ENCODE results near the gene ZMIZ1. TPM values are rescaled to one million over a fixed set of nuclear protein-coding genes. Genes with fewer than 3 reads are reported as not detected.

Gene ZMIZ1
- total RNA-seq, 1 experiment from 2014 or later = 35.8 TPM

GRCh38 chr10:79102498-79102874 is 33.7 kb downstream of the ZMIZ1 start:
- intact Hi-C loops (cut with micrococcal nuclease; ENCODE audit: unreplicated experiment) = no loop called here
- Histone ChIP-seq H3K4me3 (ENCODE audit: low read depth, low read length, poor library complexity, severe bottlenecking) (no peak overlapping the region), H3K27me3 (replicated peaks; ENCODE audit: insufficient read depth, low read depth, low read length, poor library complexity) (no peaks in the 10 kb centered on the region), H3K9me3 (ENCODE audit: low read depth, low read length, poor library complexity, severe bottlenecking) (no peaks in the 10 kb centered on the region), H3K4me1 (ENCODE audit: insufficient read depth, low read length, poor library complexity, severe bottlenecking) (peaks cover 31% of the 10 kb centered on the region), H3K27ac (ENCODE audit: low read depth, low read length, poor library complexity, severe bottlenecking) (no peak overlapping the region), H3K36me3 (ENCODE audit: insufficient read depth, low read length, poor library complexity, severe bottlenecking) (no peaks in the 10 kb centered on the region)
- ChIA-PET POLR2A (ENCODE audit: low non-redundant PET) (no interaction called here), CTCF (no interaction called here)
- TF ChIP-seq EZH2 (IDR thresholded peaks at IDR 0.05; ENCODE audit: borderline replicate concordance, low read depth, low read length, poor library complexity, severe bottlenecking) = no peak
- TF ChIP-seq, protein P1, sequence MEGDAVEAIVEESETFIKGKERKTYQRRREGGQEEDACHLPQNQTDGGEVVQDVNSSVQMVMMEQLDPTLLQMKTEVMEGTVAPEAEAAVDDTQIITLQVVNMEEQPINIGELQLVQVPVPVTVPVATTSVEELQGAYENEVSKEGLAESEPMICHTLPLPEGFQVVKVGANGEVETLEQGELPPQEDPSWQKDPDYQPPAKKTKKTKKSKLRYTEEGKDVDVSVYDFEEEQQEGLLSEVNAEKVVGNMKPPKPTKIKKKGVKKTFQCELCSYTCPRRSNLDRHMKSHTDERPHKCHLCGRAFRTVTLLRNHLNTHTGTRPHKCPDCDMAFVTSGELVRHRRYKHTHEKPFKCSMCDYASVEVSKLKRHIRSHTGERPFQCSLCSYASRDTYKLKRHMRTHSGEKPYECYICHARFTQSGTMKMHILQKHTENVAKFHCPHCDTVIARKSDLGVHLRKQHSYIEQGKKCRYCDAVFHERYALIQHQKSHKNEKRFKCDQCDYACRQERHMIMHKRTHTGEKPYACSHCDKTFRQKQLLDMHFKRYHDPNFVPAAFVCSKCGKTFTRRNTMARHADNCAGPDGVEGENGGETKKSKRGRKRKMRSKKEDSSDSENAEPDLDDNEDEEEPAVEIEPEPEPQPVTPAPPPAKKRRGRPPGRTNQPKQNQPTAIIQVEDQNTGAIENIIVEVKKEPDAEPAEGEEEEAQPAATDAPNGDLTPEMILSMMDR (conservative IDR thresholded peaks at IDR 0.05; ENCODE audit: low read depth, low read length) = no peak
- BruUV-seq (replicated peaks) = no TSS peak
- no peak for DNase-seq (ENCODE audit: low spot score)

GRCh38 chr10:79103129-79103528 is 34.4 kb downstream of the ZMIZ1 start:
- CTCF ChIA-PET = no interaction called here
- peaks cover 31% of the 10 kb centered on the region for H3K4me1 ChIP-seq (ENCODE audit: insufficient read depth, low read length, poor library complexity, severe bottlenecking)
- no peaks in the 10 kb centered on the region for H3K9me3 ChIP-seq (ENCODE audit: low read depth, low read length, poor library complexity, severe bottlenecking)
- no peaks in the 10 kb centered on the region for H3K36me3 ChIP-seq (ENCODE audit: insufficient read depth, low read length, poor library complexity, severe bottlenecking)
- peak; percentile 36 for DNase-seq (ENCODE audit: low spot score)
- no peak overlapping the region for H3K27ac ChIP-seq (ENCODE audit: low read depth, low read length, poor library complexity, severe bottlenecking)
- H3K4me3 ChIP-seq (ENCODE audit: low read depth, low read length, poor library complexity, severe bottlenecking) = no peak overlapping the region
- POLR2A ChIA-PET (ENCODE audit: low non-redundant PET) = no interaction called here
- no peaks in the 10 kb centered on the region for H3K27me3 ChIP-seq (replicated peaks; ENCODE audit: insufficient read depth, low read depth, low read length, poor library complexity)
- no TSS peak for BruUV-seq (replicated peaks)
- intact Hi-C loops (cut with micrococcal nuclease; ENCODE audit: unreplicated experiment) = no loop called here
- TF ChIP-seq, protein P1 (conservative IDR thresholded peaks at IDR 0.05; ENCODE audit: low read depth, low read length) = no peak
- TF ChIP-seq EZH2 (IDR thresholded peaks at IDR 0.05; ENCODE audit: borderline replicate concordance, low read depth, low read length, poor library complexity, severe bottlenecking) = no peak

GRCh38 chr10:79103585-79103984 is 34.8 kb downstream of the ZMIZ1 start:
- peaks cover 31% of the 10 kb centered on the region for H3K4me1 ChIP-seq (ENCODE audit: insufficient read depth, low read length, poor library complexity, severe bottlenecking)
- no peak for TF ChIP-seq EZH2 (IDR thresholded peaks at IDR 0.05; ENCODE audit: borderline replicate concordance, low read depth, low read length, poor library complexity, severe bottlenecking)
- TF ChIP-seq, protein P1 (conservative IDR thresholded peaks at IDR 0.05; ENCODE audit: low read depth, low read length) = no peak
- CTCF ChIA-PET = no interaction called here
- no peaks in the 10 kb centered on the region for H3K9me3 ChIP-seq (ENCODE audit: low read depth, low read length, poor library complexity, severe bottlenecking)
- H3K4me3 ChIP-seq (ENCODE audit: low read depth, low read length, poor library complexity, severe bottlenecking) = no peak overlapping the region
- H3K27ac ChIP-seq (ENCODE audit: low read depth, low read length, poor library complexity, severe bottlenecking) = peak overlapping the region; percentile 42
- no peak for DNase-seq (ENCODE audit: low spot score)
- no peaks in the 10 kb centered on the region for H3K36me3 ChIP-seq (ENCODE audit: insufficient read depth, low read length, poor library complexity, severe bottlenecking)
- BruUV-seq (replicated peaks) = no TSS peak
- no peaks in the 10 kb centered on the region for H3K27me3 ChIP-seq (replicated peaks; ENCODE audit: insufficient read depth, low read depth, low read length, poor library complexity)
- intact Hi-C loops (cut with micrococcal nuclease; ENCODE audit: unreplicated experiment) = no loop called here
- POLR2A ChIA-PET (ENCODE audit: low non-redundant PET) = no interaction called here
